Left ventricle myocardium inferior (tissue), 1 donor: ENCODE data around the gene SLIT3. TPM values are rescaled to one million over a fixed set of nuclear protein-coding genes. Genes with fewer than 3 reads are reported as not detected.

Experiments
- DNase-seq: peaks from one replicate; pipeline ENCODE4 v3.0.0-alpha.2; 2020
- H3K27ac ChIP-seq: fragments of 200-600 bp; replicated peaks from 2 replicates; pipeline ENCODE4 v1.8.0; 2021
- H3K27me3 ChIP-seq: fragments of 200-600 bp; 2 replicates; pipeline ENCODE4 v1.8.0; 2021; ENCODE audit warnings: low read depth
- H3K36me3 ChIP-seq: fragments of 200-600 bp; 2 replicates; pipeline ENCODE4 v1.8.0; 2021
- H3K4me1 ChIP-seq: fragments of 200-600 bp; 2 replicates; pipeline ENCODE4 v1.8.0; 2021
- H3K4me3 ChIP-seq: fragments of 200-600 bp; 2 replicates; pipeline ENCODE4 v1.8.0; 2021; ENCODE audit warnings: mild to moderate bottlenecking, moderate library complexity
- H3K9me3 ChIP-seq: fragments of 200-600 bp; replicated peaks from 2 replicates; pipeline ENCODE4 v1.8.0; 2021
- intact Hi-C: fragments of 100-400 bp; cut with micrococcal nuclease; formaldehyde crosslinking; loops from one replicate; pipeline ENCODE4 v1.11.0; 2022
- total RNA-seq: library from RNA; stranded (reverse); fragmentation: NEBNext Ultra II Directional; extraction: Animal tissue kit (Norgen Biotek cat#: 25700); gene quantifications from one replicate; pipeline ENCODE4 v1.2.1, GENCODE V29; 2021
- TF ChIP-seq, protein P1 (sequence below): fragments of 200-600 bp; IDR thresholded peaks from 2 replicates; pipeline ENCODE4 v1.8.0; 2021; ENCODE audit warnings: antibody characterized with exemption, mild to moderate bottlenecking, borderline replicate concordance
- donor health status: DM: no; HTN: yes; CAD: no; lungs with severe emphysema.

SLIT3 gene
- total RNA-seq, 1 donor from 2014 or later: 22.7 TPM

DNA sequence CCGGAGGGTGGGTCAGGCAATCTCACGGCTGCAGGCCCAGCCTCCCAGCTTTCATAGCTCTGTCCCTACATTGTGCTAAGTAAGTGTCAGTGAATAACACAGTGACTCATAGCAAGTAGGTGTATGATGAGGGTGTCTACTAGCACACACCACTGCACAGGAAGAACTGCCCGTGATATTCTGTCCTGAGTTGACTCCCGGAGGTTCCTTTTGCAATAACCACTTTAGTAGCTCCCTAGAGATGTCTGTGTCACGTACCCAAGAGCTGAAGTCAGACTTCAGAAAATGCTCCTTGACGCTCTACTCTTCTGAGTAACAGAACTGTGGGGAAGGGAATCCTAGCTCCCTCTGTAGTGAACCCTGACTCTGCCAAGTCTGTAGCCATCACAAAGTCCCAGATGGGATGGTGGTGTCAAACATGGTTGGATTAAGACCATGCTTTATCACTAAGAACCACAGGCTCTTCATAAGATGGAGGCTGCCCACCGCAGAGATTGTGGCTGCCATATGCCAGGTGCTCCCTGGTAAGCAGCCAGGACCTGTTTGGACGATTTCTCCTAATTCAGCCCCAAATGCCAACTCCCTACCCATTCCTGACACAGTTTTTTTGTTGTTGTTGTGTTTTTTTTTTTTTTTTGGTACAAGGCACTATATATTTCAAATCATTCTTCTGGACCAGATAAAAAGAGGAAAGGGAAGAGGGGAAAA lies 369.1 kb downstream of the SLIT3 start:
- Histone ChIP-seq H3K4me3 (no peak overlapping the region), H3K4me1 (peaks cover 9% of the 10 kb centered on the region), H3K36me3 (no peaks in the 10 kb centered on the region), H3K27ac (no peak overlapping the region), H3K9me3 (no peaks in the 10 kb centered on the region), H3K27me3 (peaks cover 11% of the 10 kb centered on the region)
- intact Hi-C loops: no loop called here
- TF ChIP-seq, protein P1, sequence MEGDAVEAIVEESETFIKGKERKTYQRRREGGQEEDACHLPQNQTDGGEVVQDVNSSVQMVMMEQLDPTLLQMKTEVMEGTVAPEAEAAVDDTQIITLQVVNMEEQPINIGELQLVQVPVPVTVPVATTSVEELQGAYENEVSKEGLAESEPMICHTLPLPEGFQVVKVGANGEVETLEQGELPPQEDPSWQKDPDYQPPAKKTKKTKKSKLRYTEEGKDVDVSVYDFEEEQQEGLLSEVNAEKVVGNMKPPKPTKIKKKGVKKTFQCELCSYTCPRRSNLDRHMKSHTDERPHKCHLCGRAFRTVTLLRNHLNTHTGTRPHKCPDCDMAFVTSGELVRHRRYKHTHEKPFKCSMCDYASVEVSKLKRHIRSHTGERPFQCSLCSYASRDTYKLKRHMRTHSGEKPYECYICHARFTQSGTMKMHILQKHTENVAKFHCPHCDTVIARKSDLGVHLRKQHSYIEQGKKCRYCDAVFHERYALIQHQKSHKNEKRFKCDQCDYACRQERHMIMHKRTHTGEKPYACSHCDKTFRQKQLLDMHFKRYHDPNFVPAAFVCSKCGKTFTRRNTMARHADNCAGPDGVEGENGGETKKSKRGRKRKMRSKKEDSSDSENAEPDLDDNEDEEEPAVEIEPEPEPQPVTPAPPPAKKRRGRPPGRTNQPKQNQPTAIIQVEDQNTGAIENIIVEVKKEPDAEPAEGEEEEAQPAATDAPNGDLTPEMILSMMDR: no peak
- no peak for DNase-seq

DNA sequence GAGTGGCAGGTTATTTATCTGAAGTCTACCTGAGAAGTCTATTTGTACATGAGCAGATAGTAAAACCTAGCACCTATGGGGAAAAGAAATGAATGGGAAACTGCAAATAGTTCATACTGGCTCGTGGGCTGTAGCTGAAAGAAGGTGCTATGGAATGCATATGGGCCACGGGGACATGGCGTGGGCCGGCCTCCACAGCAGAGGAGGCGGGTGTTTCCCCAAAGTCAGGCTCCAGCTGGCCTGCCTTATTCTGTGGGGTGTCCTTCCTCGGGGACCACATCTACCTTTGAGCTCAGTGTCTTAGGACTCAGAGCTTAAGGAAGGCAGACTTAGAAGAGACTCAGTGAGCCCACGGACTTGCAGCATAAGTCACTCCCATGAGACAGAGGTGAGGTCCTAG lies 371.3 kb downstream of the SLIT3 start:
- Histone ChIP-seq H3K4me3 (no peak overlapping the region), H3K27ac (no peak overlapping the region), H3K9me3 (no peaks in the 10 kb centered on the region), H3K27me3 (peaks cover 18% of the 10 kb centered on the region), H3K36me3 (no peaks in the 10 kb centered on the region), H3K4me1 (peaks cover 9% of the 10 kb centered on the region)
- no peak for DNase-seq
- TF ChIP-seq, protein P1: no peak
- intact Hi-C loops: no loop called here

DNA sequence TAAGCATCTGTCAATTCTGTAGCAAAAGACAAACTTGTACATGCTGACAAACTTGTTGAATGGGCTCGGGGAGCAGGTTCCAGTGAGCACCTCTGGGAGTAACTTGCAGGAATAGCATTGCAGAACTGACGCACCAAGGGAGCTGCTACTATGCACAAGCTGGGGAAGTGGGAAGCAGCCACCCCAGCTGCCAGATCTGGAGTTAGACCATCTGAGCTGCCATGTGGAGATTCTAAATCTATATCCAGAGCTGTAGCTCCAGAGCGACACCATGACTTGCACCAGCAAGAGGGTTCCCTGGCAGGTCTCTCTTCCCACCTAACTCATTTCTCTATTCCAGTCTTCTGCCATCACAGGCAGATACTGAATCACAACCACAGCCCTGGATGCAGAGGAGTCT lies 375.8 kb downstream of the SLIT3 start:
- intact Hi-C loops: no loop called here
- no peak for DNase-seq
- H3K4me1 ChIP-seq: no peaks in the 10 kb centered on the region
- H3K27me3 ChIP-seq: peaks cover 24% of the 10 kb centered on the region
- H3K4me3 ChIP-seq: no peak overlapping the region
- TF ChIP-seq, protein P1: no peak
- H3K27ac ChIP-seq: no peak overlapping the region
- H3K36me3 ChIP-seq: no peaks in the 10 kb centered on the region
- no peaks in the 10 kb centered on the region for H3K9me3 ChIP-seq

DNA sequence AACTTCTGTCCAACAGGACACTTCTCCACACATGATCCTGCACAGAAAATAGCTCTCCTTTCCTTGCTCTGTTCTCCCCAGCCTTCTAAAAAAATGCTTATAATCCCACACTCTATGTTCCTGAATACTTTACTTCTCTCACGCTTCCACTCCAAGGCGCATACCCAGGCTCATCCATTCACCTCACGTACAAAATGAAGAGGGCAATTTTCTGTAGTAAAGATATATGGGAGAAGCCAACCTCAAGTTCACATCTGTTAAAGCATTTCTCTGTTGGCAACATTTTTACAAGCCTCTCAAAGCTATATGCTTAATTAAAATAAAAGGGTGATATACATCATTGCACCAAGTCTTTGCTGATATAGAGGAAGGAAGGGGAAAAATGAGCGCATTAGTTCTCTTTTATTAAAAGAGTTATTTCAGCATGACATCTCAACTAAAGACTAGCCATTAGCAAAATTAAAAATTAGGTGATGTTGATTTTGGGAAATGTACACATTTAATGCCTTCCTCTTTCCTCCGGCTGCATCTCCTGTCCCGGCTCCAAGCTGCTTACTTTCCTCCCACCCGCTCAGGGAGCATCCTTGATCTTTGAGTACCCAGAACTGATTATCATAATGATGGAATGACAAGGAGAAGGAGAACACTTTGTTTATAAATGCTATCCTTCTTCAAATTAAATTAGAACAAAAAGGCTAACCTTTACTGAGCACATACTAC lies 379.6 kb downstream of the SLIT3 start:
- Histone ChIP-seq H3K4me1 (no peaks in the 10 kb centered on the region), H3K4me3 (no peak overlapping the region), H3K9me3 (no peaks in the 10 kb centered on the region), H3K27ac (no peak overlapping the region), H3K36me3 (no peaks in the 10 kb centered on the region), H3K27me3 (peaks cover 37% of the 10 kb centered on the region)
- DNase-seq: no peak
- intact Hi-C loops: no loop called here
- TF ChIP-seq, protein P1: no peak

DNA sequence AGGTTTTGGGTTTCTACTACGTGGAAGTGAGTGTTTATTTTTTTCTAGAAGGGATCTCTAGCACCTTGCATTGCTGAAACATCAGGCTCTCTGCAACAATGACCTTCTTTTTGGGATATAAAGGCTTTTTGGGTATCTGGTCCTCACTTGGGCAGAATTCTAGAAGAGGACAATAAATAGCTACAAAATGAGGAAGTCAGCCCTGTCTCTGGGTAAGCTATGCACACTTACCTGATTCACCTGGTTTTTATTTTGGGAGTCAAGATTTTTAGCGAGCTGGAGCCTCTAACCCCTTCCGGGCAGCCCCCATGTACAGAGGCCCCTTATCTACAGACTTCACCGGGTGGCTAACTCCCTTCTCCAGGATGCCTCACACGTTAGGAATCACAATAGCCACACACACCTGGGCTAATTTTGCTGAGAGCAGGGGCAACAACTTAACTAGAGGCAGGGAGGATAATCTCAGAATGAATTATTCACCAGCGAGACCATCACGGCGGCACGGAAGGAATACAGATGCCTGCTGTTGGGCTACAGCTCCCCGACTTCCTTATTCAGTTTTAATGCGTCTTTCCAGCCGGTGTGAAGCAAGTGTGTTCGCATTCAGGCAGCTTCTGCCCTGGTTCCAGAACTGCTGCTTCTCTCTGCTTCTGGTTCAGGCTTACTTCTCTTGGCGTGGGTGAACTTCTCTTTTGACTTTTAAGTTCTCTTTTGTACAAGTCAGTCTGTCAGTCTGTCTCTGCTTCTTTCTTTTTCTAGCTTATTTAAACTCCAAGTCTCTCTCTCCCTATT lies 380.7 kb downstream of the SLIT3 start:
- DNase-seq: no peak
- H3K4me1 ChIP-seq: no peaks in the 10 kb centered on the region
- intact Hi-C loops: no loop called here
- no peak overlapping the region for H3K4me3 ChIP-seq
- peaks cover 36% of the 10 kb centered on the region for H3K27me3 ChIP-seq
- no peaks in the 10 kb centered on the region for H3K9me3 ChIP-seq
- H3K27ac ChIP-seq: no peak overlapping the region
- H3K36me3 ChIP-seq: no peaks in the 10 kb centered on the region
- TF ChIP-seq, protein P1: no peak
